Measurements from ENCODE around the gene EPHA6. TPM values are rescaled to one million over a fixed set of nuclear protein-coding genes. Genes with fewer than 3 reads are reported as not detected.
"Not testable (repeated sequence)": the region's sequence is repeated elsewhere in the genome, so short reads cannot be mapped to it uniquely, and the experiment has no call there.

The EPHA6 gene
- total RNA-seq, 2 experiments from 2014 or later, result not detected

GRCh38 chr3:97265237-97266005 lies 451.0 kb downstream of the EPHA6 start:
- no peak for DNase-seq
- no peaks in the 10 kb centered on the region for H3K9me3 Mint-ChIP-seq (ENCODE audit: low read depth)

GRCh38 chr3:97269202-97269601 lies 454.8 kb downstream of the EPHA6 start:
- no peaks in the 10 kb centered on the region for H3K36me3 Mint-ChIP-seq (ENCODE audit: low read depth)
- peaks cover 5% of the 10 kb centered on the region for H3K9me3 Mint-ChIP-seq (ENCODE audit: low read depth)

More at GRCh38 chr3:97265237-97266005, 451.0 kb downstream of the EPHA6 start:
- H3K27ac Mint-ChIP-seq, result no peak overlapping the region
- no peaks in the 10 kb centered on the region for H3K36me3 Mint-ChIP-seq (ENCODE audit: low read depth)
- ChIA-PET POLR2A (no interaction called here), CTCF (interaction anchor here (0.6 kb wide), 1 partner anchor 13 kb away, joined by 3 read pairs; no protein-coding TSS in a partner anchor)
- H3K4me1 Mint-ChIP-seq, result no peaks in the 10 kb centered on the region
- no peak for ATAC-seq
- H3K4me3 Mint-ChIP-seq, result no peak overlapping the region
- no peaks in the 10 kb centered on the region for H3K27me3 Mint-ChIP-seq
- intact Hi-C loops (cut with DNase I, micrococcal nuclease), result no loop called here

GRCh38 chr3:97276879-97277550 lies 462.6 kb downstream of the EPHA6 start:
- ATAC-seq; CTCF ChIA-PET; H3K36me3 Mint-ChIP-seq (ENCODE audit: low read depth); intact Hi-C loops (cut with DNase I, micrococcal nuclease); H3K4me1 Mint-ChIP-seq; H3K9me3 Mint-ChIP-seq (ENCODE audit: low read depth); H3K4me3 Mint-ChIP-seq; POLR2A ChIA-PET; H3K27ac Mint-ChIP-seq; DNase-seq; H3K27me3 Mint-ChIP-seq: not testable (repeated sequence)

More at GRCh38 chr3:97269202-97269601, 454.8 kb downstream of the EPHA6 start:
- intact Hi-C loops (cut with DNase I, micrococcal nuclease), result no loop called here
- DNase-seq (no peak), ATAC-seq (no peak)
- no peak overlapping the region for H3K4me3 Mint-ChIP-seq
- ChIA-PET CTCF (no interaction called here), POLR2A (no interaction called here)
- H3K27me3 Mint-ChIP-seq, result peaks cover 2% of the 10 kb centered on the region
- H3K4me1 Mint-ChIP-seq, result no peaks in the 10 kb centered on the region
- H3K27ac Mint-ChIP-seq, result no peak overlapping the region

- Mint-ChIP-seq H3K4me3 (no peak overlapping the region), H3K27me3 (no peaks in the 10 kb centered on the region), H3K36me3 (ENCODE audit: low read depth) (no peaks in the 10 kb centered on the region), H3K27ac (no peak overlapping the region), H3K9me3 (ENCODE audit: low read depth) (peaks cover 5% of the 10 kb centered on the region), H3K4me1 (no peaks in the 10 kb centered on the region)
- no peak for DNase-seq
- ChIA-PET POLR2A (no interaction called here), CTCF (no interaction called here)
- ATAC-seq, result no peak
- intact Hi-C loops (cut with DNase I, micrococcal nuclease), result no loop called here
These were observed 463.3 kb downstream of the EPHA6 start for GRCh38 chr3:97277708-97278107.

GRCh38 chr3:97278506-97278905 lies 464.1 kb downstream of the EPHA6 start:
- Mint-ChIP-seq H3K4me1 (no peaks in the 10 kb centered on the region), H3K27me3 (no peaks in the 10 kb centered on the region), H3K4me3 (no peak overlapping the region), H3K36me3 (ENCODE audit: low read depth) (no peaks in the 10 kb centered on the region), H3K27ac (no peak overlapping the region), H3K9me3 (ENCODE audit: low read depth) (peaks cover 5% of the 10 kb centered on the region)
- no peak for DNase-seq
- CTCF ChIA-PET, result interaction anchor here (0.7 kb wide), 1 partner anchor 14 kb away, joined by 3 read pairs; no protein-coding TSS in a partner anchor
- no peak for ATAC-seq
- intact Hi-C loops (cut with DNase I, micrococcal nuclease), result no loop called here
- POLR2A ChIA-PET, result no interaction called here

- no peaks in the 10 kb centered on the region for H3K4me1 Mint-ChIP-seq
These were observed 477.5 kb downstream of the EPHA6 start for GRCh38 chr3:97291901-97292300.

GRCh38 chr3:97293596-97294131 lies 479.3 kb downstream of the EPHA6 start:
- H3K9me3 Mint-ChIP-seq (ENCODE audit: low read depth), result peaks cover 8% of the 10 kb centered on the region
- intact Hi-C loops (cut with DNase I, micrococcal nuclease), result no loop called here
- POLR2A ChIA-PET, result no interaction called here
- H3K4me3 Mint-ChIP-seq, result no peak overlapping the region
- CTCF ChIA-PET, result no interaction called here
- H3K27me3 Mint-ChIP-seq, result no peaks in the 10 kb centered on the region
- no peak for ATAC-seq
- no peak for DNase-seq
- H3K4me1 Mint-ChIP-seq, result no peaks in the 10 kb centered on the region
- H3K27ac Mint-ChIP-seq, result no peak overlapping the region
- H3K36me3 Mint-ChIP-seq (ENCODE audit: low read depth), result no peaks in the 10 kb centered on the region

More at GRCh38 chr3:97291901-97292300, 477.5 kb downstream of the EPHA6 start:
- ChIA-PET CTCF (interaction anchor here (1.3 kb wide), 1 partner anchor 32 kb away, joined by 3 read pairs; no protein-coding TSS in a partner anchor), POLR2A (no interaction called here)
- Mint-ChIP-seq H3K36me3 (ENCODE audit: low read depth) (no peaks in the 10 kb centered on the region), H3K4me3 (no peak overlapping the region), H3K27ac (no peak overlapping the region), H3K9me3 (ENCODE audit: low read depth) (peaks cover 8% of the 10 kb centered on the region), H3K27me3 (no peaks in the 10 kb centered on the region)
- intact Hi-C loops (cut with DNase I, micrococcal nuclease), result no loop called here
- DNase-seq, result no peak
- ATAC-seq, result no peak

GRCh38 chr3:97297032-97297431 lies 482.6 kb downstream of the EPHA6 start:
- Mint-ChIP-seq H3K27me3 (no peaks in the 10 kb centered on the region), H3K4me1 (no peaks in the 10 kb centered on the region), H3K36me3 (ENCODE audit: low read depth) (no peaks in the 10 kb centered on the region), H3K9me3 (ENCODE audit: low read depth) (peaks cover 6% of the 10 kb centered on the region), H3K4me3 (no peak overlapping the region), H3K27ac (no peak overlapping the region)
- ChIA-PET POLR2A (no interaction called here), CTCF (no interaction called here)
- DNase-seq (no peak), ATAC-seq (no peak)
- intact Hi-C loops (cut with DNase I, micrococcal nuclease), result no loop called here

GRCh38 chr3:97301114-97301513 lies 486.7 kb downstream of the EPHA6 start:
- H3K9me3 Mint-ChIP-seq (ENCODE audit: low read depth), result peaks cover 3% of the 10 kb centered on the region
- CTCF ChIA-PET, result interaction anchor here (0.5 kb wide), 1 partner anchor 543 kb away, joined by 3 read pairs; no protein-coding TSS in a partner anchor
- intact Hi-C loops (cut with DNase I, micrococcal nuclease), result no loop called here

GRCh38 chr3:97306226-97306625 lies 491.8 kb downstream of the EPHA6 start:
- POLR2A ChIA-PET, result no interaction called here
- Mint-ChIP-seq H3K9me3 (ENCODE audit: low read depth) (peaks cover 3% of the 10 kb centered on the region), H3K4me1 (no peaks in the 10 kb centered on the region), H3K36me3 (ENCODE audit: low read depth) (no peaks in the 10 kb centered on the region), H3K27me3 (no peaks in the 10 kb centered on the region), H3K4me3 (no peak overlapping the region), H3K27ac (no peak overlapping the region)
- CTCF ChIA-PET, result no interaction called here
- DNase-seq (no peak), ATAC-seq (no peak)
- intact Hi-C loops (cut with DNase I, micrococcal nuclease), result no loop called here

More at GRCh38 chr3:97301114-97301513, 486.7 kb downstream of the EPHA6 start:
- POLR2A ChIA-PET, result no interaction called here
- Mint-ChIP-seq H3K36me3 (ENCODE audit: low read depth) (no peaks in the 10 kb centered on the region), H3K4me3 (no peak overlapping the region), H3K27me3 (no peaks in the 10 kb centered on the region), H3K27ac (no peak overlapping the region), H3K4me1 (no peaks in the 10 kb centered on the region)
- no peak for ATAC-seq
- no peak for DNase-seq

- Mint-ChIP-seq H3K36me3 (ENCODE audit: low read depth) (no peaks in the 10 kb centered on the region), H3K4me3 (no peak overlapping the region), H3K27me3 (no peaks in the 10 kb centered on the region), H3K27ac (no peak overlapping the region), H3K9me3 (ENCODE audit: low read depth) (peaks cover 3% of the 10 kb centered on the region), H3K4me1 (no peaks in the 10 kb centered on the region)
- ChIA-PET CTCF (no interaction called here), POLR2A (no interaction called here)
- intact Hi-C loops (cut with DNase I, micrococcal nuclease), result no loop called here
- ATAC-seq (no peak), DNase-seq (no peak)
These were observed 524.0 kb downstream of the EPHA6 start for GRCh38 chr3:97338375-97338774.

GRCh38 chr3:97340940-97341339 lies 526.5 kb downstream of the EPHA6 start:
- ChIA-PET POLR2A (no interaction called here), CTCF (interaction anchor here (1.0 kb wide), 1 partner anchor 77 kb away, joined by 5 read pairs; no protein-coding TSS in a partner anchor)
- DNase-seq (no peak), ATAC-seq (no peak)
- H3K9me3 Mint-ChIP-seq (ENCODE audit: low read depth), result peaks cover 3% of the 10 kb centered on the region
- intact Hi-C loops (cut with DNase I, micrococcal nuclease), result no loop called here
- H3K27me3 Mint-ChIP-seq, result no peaks in the 10 kb centered on the region
- no peaks in the 10 kb centered on the region for H3K4me1 Mint-ChIP-seq
- no peaks in the 10 kb centered on the region for H3K36me3 Mint-ChIP-seq (ENCODE audit: low read depth)
- H3K4me3 Mint-ChIP-seq, result no peak overlapping the region
- H3K27ac Mint-ChIP-seq, result no peak overlapping the region

Measured in activated CD4-positive, alpha-beta T cell treated with anti-CD3 and anti-CD28 coated beads for 36 hours (primary cell).